K562 (cell line): ENCODE results near the gene SHC1. TPM values are rescaled to one million over a fixed set of nuclear protein-coding genes. Genes with fewer than 3 reads are reported as not detected.

ENCODE experiments used
- BRD4 ChIP-seq: fragments of 200-600 bp; sonication (generic); IDR thresholded peaks from 2 replicates; pipeline ENCODE4 v1.6.1; 2017; ENCODE audit warnings: inconsistent platforms
- E2F3 ChIP-seq: fragments of 250-450 bp; sonication (Bioruptor Pico); IDR thresholded peaks from 2 replicates; pipeline ENCODE4 v1.4.0; 2020; ENCODE audit warnings: mild to moderate bottlenecking
- E2F6 ChIP-seq, 2 experiments: IDR thresholded peaks; 2 replicates each; pipeline ENCODE4 v1.6.1; 2011; ENCODE audit warnings: borderline replicate concordance in 1 of 2, control low read depth in 1 of 2, low read depth in 1 of 2, low read length in 1 of 2, mild to moderate bottlenecking in 1 of 2, mixed read lengths in 1 of 2, moderate library complexity in 1 of 2; ENCODE audit not compliant: insufficient read depth in 1 of 2, insufficient read length in 1 of 2, poor library complexity in 1 of 2, severe bottlenecking in 1 of 2; ENCODE audit errors: extremely low read depth in 1 of 2
- L3MBTL2 ChIP-seq: fragments of 450-650 bp; IDR thresholded peaks from 2 replicates; pipeline ENCODE4 v1.6.1; 2016; ENCODE audit warnings: mild to moderate bottlenecking, moderate library complexity
- MECOM ChIP-seq: fragments of 250-450 bp; sonication (Bioruptor Pico); IDR thresholded peaks from 2 replicates; pipeline ENCODE4 v1.8.0; 2022; ENCODE audit warnings: inconsistent platforms
- MGA ChIP-seq: fragments of 450-650 bp; IDR thresholded peaks from 2 replicates; pipeline ENCODE4 v1.6.1; 2016; ENCODE audit warnings: mild to moderate bottlenecking, moderate library complexity
- POLR2H ChIP-seq: IDR thresholded peaks from 2 replicates; pipeline ENCODE4 v1.6.1; 2016; ENCODE audit warnings: missing genetic modification characterization, low read depth, mild to moderate bottlenecking, control low read depth, missing compliant biosample characterization, moderate library complexity
- PTBP1 ChIP-seq: fragments of 200-400 bp; formaldehyde crosslinking; IDR thresholded peaks from 2 replicates; pipeline ENCODE4 v1.6.1; 2017; ENCODE audit warnings: low read depth, low read length
- SIN3A ChIP-seq, 2 experiments: fragments of 150-350 bp in 1 of 2; IDR thresholded peaks; 2 replicates each; pipeline ENCODE4 v1.6.1; 2011 to 2016; ENCODE audit warnings: borderline replicate concordance in 2 of 2, low read depth in 2 of 2, low read length in 2 of 2, mild to moderate bottlenecking in 2 of 2, moderate library complexity in 2 of 2; ENCODE audit not compliant: control insufficient read depth in 1 of 2
- SRSF7 ChIP-seq: fragments of 200-400 bp; formaldehyde crosslinking; optimal IDR thresholded peaks from 2 replicates; pipeline ENCODE3; 2017; ENCODE audit warnings: mild to moderate bottlenecking, low read depth, low read length
- TRIM24 ChIP-seq, 2 experiments: fragments of 450-650 bp; IDR thresholded peaks; 2 replicates each; pipeline ENCODE4 v1.6.1; 2016
- ZFX ChIP-seq: sonication (generic); formaldehyde crosslinking; IDR thresholded peaks from 2 replicates; pipeline ENCODE4 v1.8.0; 2022; ENCODE audit warnings: mild to moderate bottlenecking, missing genetic modification reagents, moderate library complexity
- polyA plus RNA-seq, 8 experiments: library from polyadenylated mRNA; depleted of rRNA in 4 of 8; stranded (reverse) in 5 of 8; unstranded in 3 of 8; fragments of >200 nt; fragmentation: Nextera tagmentation in 2 of 8; fragmentation: Illumina TruSeq in 1 of 8; extraction: Ambion mirVana in 2 of 8; extraction: Trizol in 1 of 8; gene quantifications; 2 replicates each; pipeline versions ENCODE4 v1.2.1 to v1.2.3, GENCODE V29; 2011 to 2014; ENCODE audit warnings: inconsistent platforms in 1 of 8, missing spikeins in 1 of 8
- total RNA-seq, 7 experiments: library from RNA; depleted of rRNA in 6 of 7; stranded (reverse); fragments of >200 nt in 6 of 7; fragmentation: Illumina TruSeq in 2 of 7; extraction: Trizol in 2 of 7; gene quantifications; 2 replicates each; pipeline versions ENCODE4 v1.2.1 to v1.2.3, GENCODE V29; 2011 to 2021; ENCODE audit warnings: low replicate concordance in 1 of 7
- TF ChIP-seq, protein P1 (sequence below), 2 experiments: fragments of 450-650 bp; conservative IDR thresholded peaks; 2 replicates each; pipeline ENCODE4 v1.6.1; 2017; ENCODE audit warnings: mild to moderate bottlenecking in 2 of 2, moderate library complexity in 2 of 2

The SHC1 gene
- total and polyA plus RNA-seq, 9 of the 15 experiments (the other 6 are each of a cell fraction or from before 2014, with no cell fraction given): 4.1 to 113 (median 51.9) TPM

GRCh38 chr1:154975409-154976059 lies 5.0 kb upstream of the SHC1 start (continued):
- TF ChIP-seq MGA (peak; percentile 20; the same call in 1 of the 2 replicates), E2F6 (IDR thresholded peaks at IDR 0.05; ENCODE audit: borderline replicate concordance in 1 of 2, extremely low read depth in 1 of 2, insufficient read depth in 1 of 2, insufficient read length in 1 of 2, low read depth in 1 of 2, low read length in 1 of 2, poor library complexity in 1 of 2, severe bottlenecking in 1 of 2) (peak in 1 of 2 experiments; percentile 24), SRSF7 (no peak), TRIM24 (IDR thresholded peaks at IDR 0.05) (no peak), PTBP1 (no peak), BRD4 (peak; percentile 77; the same call in 1 of the 2 replicates), SIN3A (IDR thresholded peaks at IDR 0.05; ENCODE audit: borderline replicate concordance in 2 of 2, control insufficient read depth in 1 of 2, low read depth in 2 of 2, low read length in 2 of 2) (peak; percentile 47 to 59; a peak in 2 of 4 replicates), POLR2H (no peak), MECOM (CRISPR knock-in tag) (no peak), L3MBTL2 (0 out of 2 replicates have a peak, but pooled peaks have one; percentile 7), ZFX (CRISPR knock-in tag) (peak; percentile 40; the same call in 1 of the 2 replicates), E2F3 (CRISPR knock-in tag) (no peak)
- TF ChIP-seq, protein P1, sequence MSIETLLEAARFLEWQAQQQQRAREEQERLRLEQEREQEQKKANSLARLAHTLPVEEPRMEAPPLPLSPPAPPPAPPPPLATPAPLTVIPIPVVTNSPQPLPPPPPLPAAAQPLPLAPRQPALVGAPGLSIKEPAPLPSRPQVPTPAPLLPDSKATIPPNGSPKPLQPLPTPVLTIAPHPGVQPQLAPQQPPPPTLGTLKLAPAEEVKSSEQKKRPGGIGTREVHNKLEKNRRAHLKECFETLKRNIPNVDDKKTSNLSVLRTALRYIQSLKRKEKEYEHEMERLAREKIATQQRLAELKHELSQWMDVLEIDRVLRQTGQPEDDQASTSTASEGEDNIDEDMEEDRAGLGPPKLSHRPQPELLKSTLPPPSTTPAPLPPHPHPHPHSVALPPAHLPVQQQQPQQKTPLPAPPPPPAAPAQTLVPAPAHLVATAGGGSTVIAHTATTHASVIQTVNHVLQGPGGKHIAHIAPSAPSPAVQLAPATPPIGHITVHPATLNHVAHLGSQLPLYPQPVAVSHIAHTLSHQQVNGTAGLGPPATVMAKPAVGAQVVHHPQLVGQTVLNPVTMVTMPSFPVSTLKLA (conservative IDR thresholded peaks at IDR 0.05): 0 out of 4 replicates have a peak, but pooled peaks of 1 of the 2 experiments have one; percentile 14
